ENCODE measurements around the gene FFAR4. TPM values are rescaled to one million over a fixed set of nuclear protein-coding genes. Genes with fewer than 3 reads are reported as not detected.

The FFAR4 gene
- total RNA-seq, 2 experiments from 2014 or later, result not detected

DNA sequence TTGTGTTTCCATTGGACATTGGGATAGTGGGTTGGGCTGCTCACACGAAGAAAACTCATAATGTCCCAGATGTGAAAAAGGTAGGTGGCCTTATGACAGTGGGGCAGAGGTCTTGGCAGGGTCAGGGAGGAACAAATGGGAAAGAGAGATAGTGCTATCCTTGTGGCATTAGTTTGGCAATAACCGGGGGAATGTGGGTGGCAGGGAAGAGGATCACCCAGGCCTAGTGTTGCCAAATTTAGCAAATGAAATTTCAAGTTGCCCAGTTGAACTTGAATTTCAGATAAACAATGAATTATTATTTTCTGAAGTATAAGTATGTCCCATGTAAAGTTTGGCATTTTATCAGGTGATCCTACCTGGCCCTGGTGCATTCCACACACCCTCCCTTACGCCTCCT, 46.7 kb downstream of the FFAR4 start:
- Mint-ChIP-seq H3K27me3 (peaks cover 6% of the 10 kb centered on the region), H3K4me3 (no peak overlapping the region), H3K4me1 (ENCODE audit: low read depth) (no peaks in the 10 kb centered on the region), H3K9me3 (no peaks in the 10 kb centered on the region), H3K36me3 (ENCODE audit: low read depth) (no peaks in the 10 kb centered on the region), H3K27ac (no peak overlapping the region)
- intact Hi-C loops (cut with micrococcal nuclease), result no loop called here
- ChIA-PET POLR2A (no interaction called here), CTCF (no interaction called here)
- DNase-seq (no peak), ATAC-seq (no peak)
- no peak for TF ChIP-seq CTCF (IDR thresholded peaks at IDR 0.05)

DNA sequence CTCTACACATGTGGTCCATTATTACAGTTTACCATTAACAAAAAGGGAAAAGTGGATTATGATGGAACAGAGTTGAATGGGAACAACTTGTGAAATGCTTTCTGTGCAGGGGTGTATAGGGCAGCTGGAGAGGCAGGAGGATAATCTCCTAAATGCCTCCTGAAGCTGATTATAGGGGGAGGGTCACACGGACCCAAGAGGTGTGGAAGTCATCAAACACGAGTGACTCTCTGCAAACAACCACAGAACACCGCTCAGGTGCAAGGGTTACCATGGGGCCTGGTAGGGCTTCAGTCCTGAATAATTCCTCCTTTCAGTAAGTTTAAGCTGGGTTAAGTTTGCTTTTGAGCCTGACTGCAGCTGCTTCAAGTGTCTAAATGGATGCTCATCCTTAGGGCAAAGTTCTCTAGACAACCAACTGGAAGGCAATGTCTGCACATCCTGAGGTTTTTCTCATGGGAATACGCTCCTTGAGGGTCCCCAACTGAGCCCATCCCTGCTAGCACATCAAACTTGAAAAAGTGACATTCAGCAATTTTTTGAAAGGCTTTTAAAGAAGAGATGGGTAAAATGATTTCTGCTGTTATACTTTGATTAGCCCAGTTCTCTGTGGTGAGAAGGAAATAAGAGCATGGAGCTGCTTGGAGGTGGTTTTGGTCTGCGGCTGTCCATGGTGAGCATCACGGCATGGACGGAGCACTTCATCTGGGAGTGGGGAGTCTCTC, 47.8 kb downstream of the FFAR4 start:
- Mint-ChIP-seq H3K36me3 (ENCODE audit: low read depth) (no peaks in the 10 kb centered on the region), H3K4me3 (no peak overlapping the region), H3K27me3 (peaks cover 2% of the 10 kb centered on the region), H3K27ac (no peak overlapping the region), H3K4me1 (ENCODE audit: low read depth) (no peaks in the 10 kb centered on the region), H3K9me3 (no peaks in the 10 kb centered on the region)
- DNase-seq, result no peak
- CTCF ChIA-PET, result no interaction called here
- ATAC-seq, result no peak
- no peak for TF ChIP-seq CTCF (IDR thresholded peaks at IDR 0.05)
- POLR2A ChIA-PET, result no interaction called here
- intact Hi-C loops (cut with micrococcal nuclease), result no loop called here

DNA sequence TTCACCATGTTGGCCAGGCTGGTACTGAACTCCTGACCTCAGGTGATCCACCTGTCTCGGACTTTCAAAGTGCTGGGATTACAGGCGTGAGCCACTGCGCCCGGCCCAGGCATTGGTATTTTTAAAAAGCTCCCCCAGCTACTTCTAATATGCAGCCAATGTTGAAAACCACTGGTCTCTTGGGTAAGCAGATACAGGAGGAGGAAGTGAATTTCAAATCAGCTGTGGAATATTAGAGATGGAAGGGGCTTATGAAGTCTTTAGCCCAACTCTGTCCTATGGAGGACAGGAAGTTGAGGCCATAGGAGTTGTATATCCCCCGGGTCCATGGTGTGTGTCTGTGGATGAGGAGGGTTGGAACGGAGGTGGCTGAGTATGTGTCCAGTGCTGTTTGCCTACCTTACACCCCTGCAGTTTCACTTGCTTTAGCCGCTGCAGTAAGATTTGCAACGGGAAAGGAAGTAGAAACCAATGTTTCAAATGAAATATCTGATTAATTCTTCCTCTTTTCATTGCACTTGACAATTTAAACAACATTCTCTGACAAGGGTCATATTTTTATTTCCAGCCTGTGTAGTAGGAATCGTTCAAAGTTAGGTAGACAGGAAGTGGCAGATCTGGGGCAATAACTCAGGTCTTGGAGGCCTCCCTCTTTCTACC, 49.2 kb downstream of the FFAR4 start:
- DNase-seq (no peak), ATAC-seq (no peak)
- no peaks in the 10 kb centered on the region for H3K4me1 Mint-ChIP-seq (ENCODE audit: low read depth)
- TF ChIP-seq CTCF (IDR thresholded peaks at IDR 0.05), result no peak
- intact Hi-C loops (cut with micrococcal nuclease), result no loop called here
- H3K4me3 Mint-ChIP-seq, result no peak overlapping the region
- CTCF ChIA-PET, result no interaction called here
- H3K27me3 Mint-ChIP-seq, result peaks cover 2% of the 10 kb centered on the region
- POLR2A ChIA-PET, result no interaction called here
- H3K9me3 Mint-ChIP-seq, result no peaks in the 10 kb centered on the region
- H3K27ac Mint-ChIP-seq, result no peak overlapping the region
- no peaks in the 10 kb centered on the region for H3K36me3 Mint-ChIP-seq (ENCODE audit: low read depth)

GRCh38 chr10:93620925-93621324, 54.5 kb downstream of the FFAR4 start:
- intact Hi-C loops (cut with micrococcal nuclease), result no loop called here
- ChIA-PET POLR2A (no interaction called here), CTCF (no interaction called here)
- Mint-ChIP-seq H3K4me3 (no peak overlapping the region), H3K27me3 (peaks cover 2% of the 10 kb centered on the region), H3K9me3 (no peaks in the 10 kb centered on the region), H3K4me1 (ENCODE audit: low read depth) (no peaks in the 10 kb centered on the region), H3K27ac (no peak overlapping the region), H3K36me3 (ENCODE audit: low read depth) (no peaks in the 10 kb centered on the region)
- DNase-seq (no peak), ATAC-seq (no peak)
- no peak for TF ChIP-seq CTCF (IDR thresholded peaks at IDR 0.05)

GRCh38 chr10:93622942-93623341, 56.5 kb downstream of the FFAR4 start:
- POLR2A ChIA-PET, result no interaction called here
- intact Hi-C loops (cut with micrococcal nuclease), result no loop called here
- H3K4me1 Mint-ChIP-seq (ENCODE audit: low read depth), result no peaks in the 10 kb centered on the region
- no peaks in the 10 kb centered on the region for H3K27me3 Mint-ChIP-seq
- H3K4me3 Mint-ChIP-seq, result no peak overlapping the region
- no peak for TF ChIP-seq CTCF (IDR thresholded peaks at IDR 0.05)
- CTCF ChIA-PET, result no interaction called here
- DNase-seq (no peak), ATAC-seq (no peak)
- no peak overlapping the region for H3K27ac Mint-ChIP-seq
- H3K9me3 Mint-ChIP-seq, result no peaks in the 10 kb centered on the region
- H3K36me3 Mint-ChIP-seq (ENCODE audit: low read depth), result no peaks in the 10 kb centered on the region

All from activated CD8-positive, alpha-beta T cell treated with anti-CD3 and anti-CD28 coated beads for 36 hours (primary cell).